ENCODE results near the gene ELF2.

- TF ChIP-seq POLR2A (IDR thresholded peaks at IDR 0.05) (no peak), EP300 (IDR thresholded peaks at IDR 0.05) (no peak)
- TF ChIP-seq, protein P1, sequence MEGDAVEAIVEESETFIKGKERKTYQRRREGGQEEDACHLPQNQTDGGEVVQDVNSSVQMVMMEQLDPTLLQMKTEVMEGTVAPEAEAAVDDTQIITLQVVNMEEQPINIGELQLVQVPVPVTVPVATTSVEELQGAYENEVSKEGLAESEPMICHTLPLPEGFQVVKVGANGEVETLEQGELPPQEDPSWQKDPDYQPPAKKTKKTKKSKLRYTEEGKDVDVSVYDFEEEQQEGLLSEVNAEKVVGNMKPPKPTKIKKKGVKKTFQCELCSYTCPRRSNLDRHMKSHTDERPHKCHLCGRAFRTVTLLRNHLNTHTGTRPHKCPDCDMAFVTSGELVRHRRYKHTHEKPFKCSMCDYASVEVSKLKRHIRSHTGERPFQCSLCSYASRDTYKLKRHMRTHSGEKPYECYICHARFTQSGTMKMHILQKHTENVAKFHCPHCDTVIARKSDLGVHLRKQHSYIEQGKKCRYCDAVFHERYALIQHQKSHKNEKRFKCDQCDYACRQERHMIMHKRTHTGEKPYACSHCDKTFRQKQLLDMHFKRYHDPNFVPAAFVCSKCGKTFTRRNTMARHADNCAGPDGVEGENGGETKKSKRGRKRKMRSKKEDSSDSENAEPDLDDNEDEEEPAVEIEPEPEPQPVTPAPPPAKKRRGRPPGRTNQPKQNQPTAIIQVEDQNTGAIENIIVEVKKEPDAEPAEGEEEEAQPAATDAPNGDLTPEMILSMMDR (IDR thresholded peaks at IDR 0.05) = no peak
These were observed 156.6 kb downstream of the ELF2 start for GRCh38 chr4:139020384-139020783.
